ENCODE measurements around the gene RNF220.

GRCh38 chr1:44406737-44407429, 1.8 kb downstream of the RNF220 start:
- TF ChIP-seq, protein P1, sequence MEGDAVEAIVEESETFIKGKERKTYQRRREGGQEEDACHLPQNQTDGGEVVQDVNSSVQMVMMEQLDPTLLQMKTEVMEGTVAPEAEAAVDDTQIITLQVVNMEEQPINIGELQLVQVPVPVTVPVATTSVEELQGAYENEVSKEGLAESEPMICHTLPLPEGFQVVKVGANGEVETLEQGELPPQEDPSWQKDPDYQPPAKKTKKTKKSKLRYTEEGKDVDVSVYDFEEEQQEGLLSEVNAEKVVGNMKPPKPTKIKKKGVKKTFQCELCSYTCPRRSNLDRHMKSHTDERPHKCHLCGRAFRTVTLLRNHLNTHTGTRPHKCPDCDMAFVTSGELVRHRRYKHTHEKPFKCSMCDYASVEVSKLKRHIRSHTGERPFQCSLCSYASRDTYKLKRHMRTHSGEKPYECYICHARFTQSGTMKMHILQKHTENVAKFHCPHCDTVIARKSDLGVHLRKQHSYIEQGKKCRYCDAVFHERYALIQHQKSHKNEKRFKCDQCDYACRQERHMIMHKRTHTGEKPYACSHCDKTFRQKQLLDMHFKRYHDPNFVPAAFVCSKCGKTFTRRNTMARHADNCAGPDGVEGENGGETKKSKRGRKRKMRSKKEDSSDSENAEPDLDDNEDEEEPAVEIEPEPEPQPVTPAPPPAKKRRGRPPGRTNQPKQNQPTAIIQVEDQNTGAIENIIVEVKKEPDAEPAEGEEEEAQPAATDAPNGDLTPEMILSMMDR (conservative IDR thresholded peaks at IDR 0.05; ENCODE audit: low read depth, low read length): no peak
- TF ChIP-seq POLR2A (IDR thresholded peaks at IDR 0.05; ENCODE audit: low read depth, low read length) (no peak), MAZ (IDR thresholded peaks at IDR 0.05; ENCODE audit: borderline replicate concordance, low read depth, low read length) (no peak), CEBPB (IDR thresholded peaks at IDR 0.05; ENCODE audit: low read depth, low read length) (no peak), SMC3 (IDR thresholded peaks at IDR 0.05; ENCODE audit: low read depth, low read length) (no peak), RCOR1 (IDR thresholded peaks at IDR 0.05; ENCODE audit: insufficient replicate concordance, low read length) (no peak), RFX5 (IDR thresholded peaks at IDR 0.05; ENCODE audit: low read depth, low read length) (no peak), BHLHE40 (IDR thresholded peaks at IDR 0.05; ENCODE audit: low read depth, low read length) (no peak), MXI1 (IDR thresholded peaks at IDR 0.05; ENCODE audit: borderline replicate concordance, low read depth, low read length) (no peak), RAD21 (IDR thresholded peaks at IDR 0.05; ENCODE audit: low read length) (no peak), FOS (IDR thresholded peaks at IDR 0.05; ENCODE audit: low read depth, low read length) (no peak), MAFK (IDR thresholded peaks at IDR 0.05; ENCODE audit: low read depth, low read length) (no peak)
- TF ChIP-seq, protein P2, sequence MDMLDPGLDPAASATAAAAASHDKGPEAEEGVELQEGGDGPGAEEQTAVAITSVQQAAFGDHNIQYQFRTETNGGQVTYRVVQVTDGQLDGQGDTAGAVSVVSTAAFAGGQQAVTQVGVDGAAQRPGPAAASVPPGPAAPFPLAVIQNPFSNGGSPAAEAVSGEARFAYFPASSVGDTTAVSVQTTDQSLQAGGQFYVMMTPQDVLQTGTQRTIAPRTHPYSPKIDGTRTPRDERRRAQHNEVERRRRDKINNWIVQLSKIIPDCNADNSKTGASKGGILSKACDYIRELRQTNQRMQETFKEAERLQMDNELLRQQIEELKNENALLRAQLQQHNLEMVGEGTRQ (IDR thresholded peaks at IDR 0.05; ENCODE audit: low read depth, low read length): no peak
